H9 (cell line): Measurements from ENCODE around the gene TMEM198. TPM values are rescaled to one million over a fixed set of nuclear protein-coding genes. Genes with fewer than 3 reads are reported as not detected.

ENCODE experiments used
- DNase-seq: peaks from one replicate; pipeline ENCODE4 v3.0.0-alpha.2; 2017
- H2AFZ ChIP-seq: one replicate; pipeline ENCODE4 v1.6.1; 2013; ENCODE audit warnings: mild to moderate bottlenecking, low read length, control low read depth, moderate library complexity
- H2AK5ac ChIP-seq: 2 replicates; pipeline ENCODE4 v1.6.1; 2013; ENCODE audit warnings: low read length, control low read depth, mixed read lengths; ENCODE audit not compliant: insufficient read length
- H2BK120ac ChIP-seq: one replicate; pipeline ENCODE4 v1.6.1; 2013; ENCODE audit warnings: low read depth, mild to moderate bottlenecking, low read length, control low read depth, inconsistent platforms; ENCODE audit not compliant: poor library complexity, severe bottlenecking
- H2BK12ac ChIP-seq: 2 replicates; pipeline ENCODE4 v1.6.1; 2013; ENCODE audit warnings: low read length, control low read depth, mixed read lengths, low read depth; ENCODE audit not compliant: insufficient read length
- H2BK15ac ChIP-seq: 2 replicates; pipeline ENCODE4 v1.6.1; 2013; ENCODE audit warnings: low read depth, low read length, control low read depth
- H2BK20ac ChIP-seq: one replicate; pipeline ENCODE4 v1.6.1; 2013; ENCODE audit warnings: low read depth, mild to moderate bottlenecking, low read length, control low read depth, inconsistent platforms; ENCODE audit not compliant: poor library complexity, severe bottlenecking
- H2BK5ac ChIP-seq: 2 replicates; pipeline ENCODE4 v1.6.1; 2013; ENCODE audit warnings: low read length, control low read depth, mixed read lengths; ENCODE audit not compliant: insufficient read length
- H3K14ac ChIP-seq: 2 replicates; pipeline ENCODE4 v1.6.1; 2013; ENCODE audit warnings: low read length, control low read depth; ENCODE audit not compliant: insufficient read depth
- H3K18ac ChIP-seq: 2 replicates; pipeline ENCODE4 v1.6.1; 2013; ENCODE audit warnings: low read depth, mild to moderate bottlenecking, mixed read lengths, low read length, control low read depth; ENCODE audit not compliant: insufficient read length
- H3K23ac ChIP-seq: 2 replicates; pipeline ENCODE4 v1.6.1; 2013; ENCODE audit warnings: low read length, control low read depth, mixed read lengths, low read depth; ENCODE audit not compliant: insufficient read length
- H3K23me2 ChIP-seq: 2 replicates; pipeline ENCODE4 v1.6.1; 2013; ENCODE audit warnings: low read depth, mild to moderate bottlenecking, mixed read lengths, low read length, control low read depth; ENCODE audit not compliant: insufficient read length, poor library complexity, severe bottlenecking
- H3K27ac ChIP-seq: 2 replicates; pipeline ENCODE4 v1.5.1; 2013; ENCODE audit warnings: low read length, control low read depth, mixed read lengths, low read depth; ENCODE audit not compliant: insufficient read length
- H3K27me3 ChIP-seq: 2 replicates; pipeline ENCODE4 v1.6.1; 2013; ENCODE audit warnings: low read length, control low read depth, inconsistent platforms; ENCODE audit not compliant: insufficient read depth
- H3K4ac ChIP-seq: 2 replicates; pipeline ENCODE4 v1.6.1; 2013; ENCODE audit warnings: low read depth, mild to moderate bottlenecking, control low read depth, inconsistent platforms, low read length, moderate library complexity
- H3K4me1 ChIP-seq: 2 replicates; pipeline ENCODE4 v1.6.1; 2013; ENCODE audit warnings: low read length, control low read depth, inconsistent platforms; ENCODE audit not compliant: insufficient read depth
- H3K4me2 ChIP-seq: 2 replicates; pipeline ENCODE4 v1.6.1; 2013; ENCODE audit warnings: low read length, control low read depth, mixed read lengths; ENCODE audit not compliant: insufficient read length, insufficient read depth
- H3K56ac ChIP-seq: 2 replicates; pipeline ENCODE4 v1.6.1; 2013; ENCODE audit warnings: low read depth, mild to moderate bottlenecking, mixed read lengths, low read length, control low read depth; ENCODE audit not compliant: insufficient read length
- H3K79me1 ChIP-seq: 2 replicates; pipeline ENCODE4 v1.6.1; 2013; ENCODE audit warnings: low read depth, mild to moderate bottlenecking, moderate library complexity, low read length, control low read depth, inconsistent platforms; ENCODE audit not compliant: insufficient read depth, poor library complexity, severe bottlenecking
- H3K79me2 ChIP-seq: 2 replicates; pipeline ENCODE4 v1.6.1; 2013; ENCODE audit warnings: low read length, control low read depth, inconsistent platforms; ENCODE audit not compliant: insufficient read depth
- H3K9ac ChIP-seq: 2 replicates; pipeline ENCODE4 v1.6.1; 2013; ENCODE audit warnings: low read length, control low read depth, mixed read lengths; ENCODE audit not compliant: insufficient read length; ENCODE audit errors: extremely low read depth
- H3K9me3 ChIP-seq: one replicate; pipeline ENCODE4 v1.6.1; 2013; ENCODE audit warnings: low read depth, low read length, inconsistent platforms; ENCODE audit not compliant: control insufficient read depth
- H3T11ph ChIP-seq: one replicate; pipeline ENCODE4 v1.6.1; 2013; ENCODE audit warnings: mild to moderate bottlenecking, low read length, control low read depth, inconsistent platforms
- H4K20me1 ChIP-seq: one replicate; pipeline ENCODE4 v1.6.1; 2013; ENCODE audit not compliant: control insufficient read depth, insufficient read length, insufficient read depth
- H4K5ac ChIP-seq: 2 replicates; pipeline ENCODE4 v1.6.1; 2013; ENCODE audit warnings: low read depth, mild to moderate bottlenecking, mixed read lengths, low read length, control low read depth; ENCODE audit not compliant: insufficient read length
- H4K8ac ChIP-seq: replicated peaks from 2 replicates; pipeline ENCODE4 v1.6.1; 2013; ENCODE audit warnings: low read length, control low read depth, mixed read lengths, low read depth; ENCODE audit not compliant: insufficient read length
- H4K91ac ChIP-seq: 2 replicates; pipeline ENCODE4 v1.6.1; 2013; ENCODE audit warnings: low read depth, mild to moderate bottlenecking, moderate library complexity, mixed read lengths, low read length, control low read depth; ENCODE audit not compliant: insufficient read length
- H3K27ac Mint-ChIP-seq, 3 experiments: 2 replicates in 2 of 3; 3 replicates in 1 of 3; pipeline ENCODE4 v1.8.0; 2020 to 2021; ENCODE audit warnings: mixed read lengths in 3 of 3, mild to moderate bottlenecking in 1 of 3, moderate library complexity in 1 of 3
- H3K27me3 Mint-ChIP-seq: 2 replicates; pipeline ENCODE4 v1.8.0; 2021; ENCODE audit warnings: low read depth, mild to moderate bottlenecking, moderate library complexity, mixed read lengths
- H3K36me3 Mint-ChIP-seq, 3 experiments: 2 replicates in 2 of 3; 3 replicates in 1 of 3; pipeline ENCODE4 v1.8.0; 2020 to 2021; ENCODE audit warnings: low read depth in 3 of 3, mixed read lengths in 3 of 3; ENCODE audit not compliant: insufficient read depth in 1 of 3
- H3K4me1 Mint-ChIP-seq, 2 experiments: 2 replicates each; pipeline ENCODE4 v1.8.0; 2020; ENCODE audit warnings: mixed read lengths in 2 of 2
- H3K4me3 Mint-ChIP-seq, 2 experiments: 2 replicates in 1 of 2; 3 replicates in 1 of 2; pipeline ENCODE4 v1.8.0; 2020 to 2021; ENCODE audit warnings: mild to moderate bottlenecking in 2 of 2, mixed read lengths in 2 of 2, moderate library complexity in 1 of 2
- H3K9me3 Mint-ChIP-seq, 2 experiments: 2 replicates in 1 of 2; 3 replicates in 1 of 2; pipeline ENCODE4 v1.8.0; 2020; ENCODE audit warnings: mild to moderate bottlenecking in 2 of 2, mixed read lengths in 2 of 2, moderate library complexity in 1 of 2
- WGBS: extraction: QIAGEN DNeasy Blood & Tissue Kit; methylation state at CpG from one replicate; pipeline ENCODE4 v1.1.7; 2013; ENCODE audit warnings: missing lambda C conversion rate, low lambda C conversion rate, mixed read lengths; ENCODE audit not compliant: insufficient read length; ENCODE audit errors: extremely low coverage; 5-methylcytosine and 5-hydroxymethylcytosine counted together
- total RNA-seq: library from RNA; stranded (reverse); gene quantifications from 2 replicates; pipeline ENCODE4 v1.2.1, GENCODE V29; 2021
- TF ChIP-seq, protein P1 (sequence below): fragments of 200-600 bp; sonication (generic); conservative IDR thresholded peaks from 3 replicates; pipeline ENCODE4 v1.8.0; 2021; ENCODE audit warnings: antibody characterized with exemption, mild to moderate bottlenecking

The TMEM198 gene
- total RNA-seq, 1 experiment from 2014 or later, result 7.7 TPM

DNA sequence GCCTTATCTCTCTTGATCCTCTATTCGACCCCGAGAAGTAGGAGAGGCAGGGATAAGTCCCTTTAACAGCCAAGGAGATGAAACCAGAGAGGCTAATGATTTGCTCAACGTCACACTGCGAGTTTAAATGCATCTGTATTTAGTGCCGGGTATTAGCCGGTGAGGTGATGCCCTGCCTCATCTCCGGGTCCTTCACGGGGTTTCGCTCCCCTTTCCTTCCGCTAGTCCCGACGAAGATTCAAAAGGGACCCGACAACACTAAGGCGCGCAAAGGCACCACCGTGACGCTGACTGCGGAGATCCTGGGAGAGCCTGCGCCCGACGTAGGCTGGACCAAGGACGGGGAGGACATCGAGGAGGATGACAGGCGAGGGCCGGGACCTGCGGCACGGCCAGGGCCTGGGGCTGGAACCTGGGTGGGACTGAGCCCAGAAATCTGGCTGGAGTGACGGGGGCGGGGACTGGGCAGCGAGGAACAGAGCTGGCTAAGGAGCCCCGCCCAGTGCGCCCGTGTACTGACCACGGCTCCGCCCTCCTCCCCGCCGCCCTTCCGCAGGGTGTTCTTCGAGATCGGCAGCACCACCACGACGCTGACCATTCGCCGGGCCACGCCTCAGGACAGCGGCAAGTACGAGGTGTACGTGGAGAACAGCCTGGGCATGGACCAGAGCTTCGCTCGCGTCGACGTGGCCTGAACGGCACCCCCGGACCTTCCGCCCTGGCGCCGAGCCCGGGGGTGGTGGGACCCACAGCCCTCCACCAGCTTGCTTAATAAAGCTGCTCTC lies 46.1 kb upstream of the TMEM198 start:
- Histone ChIP-seq H3K23me2 (peaks cover 24% of the 10 kb centered on the region), H2AFZ (no peak overlapping the region), H4K20me1 (peaks cover 5% of the 10 kb centered on the region), H3K18ac (no peak overlapping the region), H3K4ac (no peak overlapping the region), H3K4me1 (peaks cover 12% of the 10 kb centered on the region; the same call in 1 of the 2 replicates), H4K5ac (no peak overlapping the region), H3K27ac (no peak overlapping the region), H3K56ac (no peak overlapping the region), H4K91ac (no peak overlapping the region), H2BK120ac (no peak overlapping the region), H2BK12ac (no peak overlapping the region), H3K27me3 (peaks cover 15% of the 10 kb centered on the region; the same call in 1 of the 2 replicates), H3K4me2 (peak overlapping the region; percentile 77), H3K9me3 (no peaks in the 10 kb centered on the region), H3K9ac (no peak overlapping the region), H3K23ac (no peak overlapping the region), H2BK20ac (no peak overlapping the region), H2BK5ac (no peak overlapping the region), H3T11ph (no peak overlapping the region), H2BK15ac (no peak overlapping the region), H4K8ac (no peak overlapping the region), H3K14ac (no peak overlapping the region), H3K79me2 (no peaks in the 10 kb centered on the region), H3K79me1 (no peaks in the 10 kb centered on the region), H2AK5ac (no peak overlapping the region)
- Mint-ChIP-seq H3K27me3 (peaks cover 50% of the 10 kb centered on the region), H3K9me3 (no peaks in the 10 kb centered on the region; a peak in 1 of 5 replicates), H3K4me1 (peaks cover 39 to 56% of the 10 kb centered on the region in 2 experiments), H3K27ac (no peak overlapping the region; a peak in 1 of 7 replicates), H3K36me3 (peaks cover 0 to 2% (median 0%) of the 10 kb centered on the region in 3 experiments; a peak in 3 of 7 replicates), H3K4me3 (peak overlapping the region; percentile 81 to 96)
- DNase-seq, result peak; percentile 76
- TF ChIP-seq, protein P1, sequence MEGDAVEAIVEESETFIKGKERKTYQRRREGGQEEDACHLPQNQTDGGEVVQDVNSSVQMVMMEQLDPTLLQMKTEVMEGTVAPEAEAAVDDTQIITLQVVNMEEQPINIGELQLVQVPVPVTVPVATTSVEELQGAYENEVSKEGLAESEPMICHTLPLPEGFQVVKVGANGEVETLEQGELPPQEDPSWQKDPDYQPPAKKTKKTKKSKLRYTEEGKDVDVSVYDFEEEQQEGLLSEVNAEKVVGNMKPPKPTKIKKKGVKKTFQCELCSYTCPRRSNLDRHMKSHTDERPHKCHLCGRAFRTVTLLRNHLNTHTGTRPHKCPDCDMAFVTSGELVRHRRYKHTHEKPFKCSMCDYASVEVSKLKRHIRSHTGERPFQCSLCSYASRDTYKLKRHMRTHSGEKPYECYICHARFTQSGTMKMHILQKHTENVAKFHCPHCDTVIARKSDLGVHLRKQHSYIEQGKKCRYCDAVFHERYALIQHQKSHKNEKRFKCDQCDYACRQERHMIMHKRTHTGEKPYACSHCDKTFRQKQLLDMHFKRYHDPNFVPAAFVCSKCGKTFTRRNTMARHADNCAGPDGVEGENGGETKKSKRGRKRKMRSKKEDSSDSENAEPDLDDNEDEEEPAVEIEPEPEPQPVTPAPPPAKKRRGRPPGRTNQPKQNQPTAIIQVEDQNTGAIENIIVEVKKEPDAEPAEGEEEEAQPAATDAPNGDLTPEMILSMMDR, result no peak
- no CpG with 5 or more reads among the region's 59 CpGs for WGBS
